ENCODE measurements around the gene ST3GAL3. TPM values are rescaled to one million over a fixed set of nuclear protein-coding genes. Genes with fewer than 3 reads are reported as not detected.
"Not testable (repeated sequence)": the region's sequence is repeated elsewhere in the genome, so short reads cannot be mapped to it uniquely, and the experiment has no call there.

Gene ST3GAL3
- total RNA-seq, 1 experiment from 2014 or later = 8.3 TPM

GRCh38 chr1:43719063-43719462 is 11.7 kb downstream of the ST3GAL3 start:
- no peak for DNase-seq
- Histone ChIP-seq H3K79me2 (ENCODE audit: insufficient read depth, low read length) (no peaks in the 10 kb centered on the region), H2BK20ac (ENCODE audit: low read depth, low read length, poor library complexity, severe bottlenecking) (no peak overlapping the region), H2AK5ac (ENCODE audit: insufficient read length, low read length) (no peak overlapping the region), H3K4me2 (ENCODE audit: insufficient read depth, insufficient read length, low read length) (no peak overlapping the region), H4K8ac (replicated peaks; ENCODE audit: insufficient read length, low read depth, low read length) (no peak overlapping the region), H3K14ac (ENCODE audit: insufficient read depth, low read length) (no peak overlapping the region), H2BK12ac (ENCODE audit: insufficient read length, low read depth, low read length) (no peak overlapping the region), H3K79me1 (ENCODE audit: insufficient read depth, low read depth, low read length, poor library complexity, severe bottlenecking) (no peaks in the 10 kb centered on the region), H3K27me3 (ENCODE audit: insufficient read depth, low read length) (no peaks in the 10 kb centered on the region), H2BK15ac (ENCODE audit: low read depth, low read length) (no peak overlapping the region), H3K9ac (ENCODE audit: extremely low read depth, insufficient read length, low read length) (no peak overlapping the region), H2AFZ (ENCODE audit: low read length) (no peak overlapping the region), H3K18ac (ENCODE audit: insufficient read length, low read depth, low read length) (no peak overlapping the region), H3K23ac (ENCODE audit: insufficient read length, low read depth, low read length) (no peak overlapping the region), H3K27ac (ENCODE audit: insufficient read length, low read depth, low read length) (no peak overlapping the region), H2BK120ac (ENCODE audit: low read depth, low read length, poor library complexity, severe bottlenecking) (no peak overlapping the region), H3K9me3 (ENCODE audit: control insufficient read depth, low read depth, low read length) (no peaks in the 10 kb centered on the region), H3K23me2 (ENCODE audit: insufficient read length, low read depth, low read length, poor library complexity, severe bottlenecking) (no peaks in the 10 kb centered on the region), H4K20me1 (ENCODE audit: control insufficient read depth, insufficient read depth, insufficient read length) (no peaks in the 10 kb centered on the region), H3T11ph (ENCODE audit: low read length) (no peak overlapping the region), H3K4me1 (ENCODE audit: insufficient read depth, low read length) (no peaks in the 10 kb centered on the region), H4K91ac (ENCODE audit: insufficient read length, low read depth, low read length) (no peak overlapping the region), H3K4ac (ENCODE audit: low read depth, low read length) (no peak overlapping the region), H2BK5ac (ENCODE audit: insufficient read length, low read length) (no peak overlapping the region), H4K5ac (ENCODE audit: insufficient read length, low read depth, low read length) (no peak overlapping the region), H3K56ac (ENCODE audit: insufficient read length, low read depth, low read length) (no peak overlapping the region)
- Mint-ChIP-seq H3K4me1 (peaks cover 3 to 8% of the 10 kb centered on the region in 2 experiments), H3K36me3 (ENCODE audit: insufficient read depth in 1 of 3, low read depth in 3 of 3) (peaks cover 0 to 2% (median 0%) of the 10 kb centered on the region in 3 experiments; a peak in 3 of 7 replicates), H3K9me3 (no peaks in the 10 kb centered on the region), H3K4me3 (no peak overlapping the region), H3K27ac (no peak overlapping the region; a peak in 1 of 7 replicates), H3K27me3 (ENCODE audit: low read depth) (no peaks in the 10 kb centered on the region)
- WGBS (ENCODE audit: extremely low coverage, insufficient read length, low lambda C conversion rate) = no CpG with 5 or more reads among the region's 6 CpGs
- TF ChIP-seq CTCF (conservative IDR thresholded peaks at IDR 0.05) = no peak

GRCh38 chr1:43719670-43720419 is 12.5 kb downstream of the ST3GAL3 start:
- H3K9ac ChIP-seq (ENCODE audit: extremely low read depth, insufficient read length, low read length); H3K9me3 ChIP-seq (ENCODE audit: control insufficient read depth, low read depth, low read length); H3K23ac ChIP-seq (ENCODE audit: insufficient read length, low read depth, low read length); H2BK12ac ChIP-seq (ENCODE audit: insufficient read length, low read depth, low read length); H2AK5ac ChIP-seq (ENCODE audit: insufficient read length, low read length); H2AFZ ChIP-seq (ENCODE audit: low read length); H2BK5ac ChIP-seq (ENCODE audit: insufficient read length, low read length); H3K56ac ChIP-seq (ENCODE audit: insufficient read length, low read depth, low read length); H3K79me1 ChIP-seq (ENCODE audit: insufficient read depth, low read depth, low read length, poor library complexity, severe bottlenecking); H3K14ac ChIP-seq (ENCODE audit: insufficient read depth, low read length); H3T11ph ChIP-seq (ENCODE audit: low read length); H3K27me3 Mint-ChIP-seq (ENCODE audit: low read depth); H3K23me2 ChIP-seq (ENCODE audit: insufficient read length, low read depth, low read length, poor library complexity, severe bottlenecking); H3K4me2 ChIP-seq (ENCODE audit: insufficient read depth, insufficient read length, low read length); H3K18ac ChIP-seq (ENCODE audit: insufficient read length, low read depth, low read length); H3K27me3 ChIP-seq (ENCODE audit: insufficient read depth, low read length); H3K4me3 Mint-ChIP-seq; H2BK120ac ChIP-seq (ENCODE audit: low read depth, low read length, poor library complexity, severe bottlenecking); H3K27ac Mint-ChIP-seq; H3K4me1 ChIP-seq (ENCODE audit: insufficient read depth, low read length); DNase-seq; H2BK20ac ChIP-seq (ENCODE audit: low read depth, low read length, poor library complexity, severe bottlenecking); H4K91ac ChIP-seq (ENCODE audit: insufficient read length, low read depth, low read length); H3K36me3 Mint-ChIP-seq (ENCODE audit: insufficient read depth in 1 of 3, low read depth in 3 of 3); H4K20me1 ChIP-seq (ENCODE audit: control insufficient read depth, insufficient read depth, insufficient read length); H3K9me3 Mint-ChIP-seq; H3K79me2 ChIP-seq (ENCODE audit: insufficient read depth, low read length); H4K5ac ChIP-seq (ENCODE audit: insufficient read length, low read depth, low read length); H3K27ac ChIP-seq (ENCODE audit: insufficient read length, low read depth, low read length); H4K8ac ChIP-seq (replicated peaks; ENCODE audit: insufficient read length, low read depth, low read length); H2BK15ac ChIP-seq (ENCODE audit: low read depth, low read length); H3K4ac ChIP-seq (ENCODE audit: low read depth, low read length): not testable (repeated sequence)
- no CpG with 5 or more reads among the region's 10 CpGs for WGBS (ENCODE audit: extremely low coverage, insufficient read length, low lambda C conversion rate)
- peaks cover 5 to 11% of the 10 kb centered on the region in 2 experiments for H3K4me1 Mint-ChIP-seq
